Measurements from ENCODE around the gene GCH1. TPM values are rescaled to one million over a fixed set of nuclear protein-coding genes. Genes with fewer than 3 reads are reported as not detected.

The GCH1 gene
- total RNA-seq, result 10 to 100 TPM in 4 of 8 experiments, 1 to 10 TPM in 4; 1.9 to 28.8 (median 8.8) TPM

GRCh38 chr14:54902521-54903420 is at the start of gene GCH1:
GCH1 (minus strand) TSS chr14:54902826; CDS start chr14:54902663, 163 bp downstream.
- 0 to 40% (median 2%) methylated on average over 1 to 17 of the region's 83 CpGs; no CpG with 5 or more reads in 5 of the 10 experiments for WGBS, 10 experiments
- Histone ChIP-seq H3K27ac (no peak within 1 kb of the TSS), H3K4me3 (peak within 1 kb of the TSS; percentile 53 to 94 (median 71)), H3K4me1 (replicated peaks in 1 of 2) (peaks cover 3 to 4% of the 10 kb centered on the region in 2 donors)
- in situ Hi-C loops (cut with MboI; ENCODE audit: low pct_unique_long_range_greater_than_20kb in 2 of 9, low sequenced_read_pairs in 9 of 9, unreplicated experiment in 9 of 9), result no loop called here
- ATAC-seq (replicated peaks in 6 of 8), result peak; percentile 86 to 96 (median 94)

GRCh38 chr14:54947230-54947629 is 44.6 kb upstream of the GCH1 start:
- in situ Hi-C loops (cut with MboI; ENCODE audit: low pct_unique_long_range_greater_than_20kb in 2 of 9, low sequenced_read_pairs in 9 of 9, unreplicated experiment in 9 of 9), result no loop called here

GRCh38 chr14:54946500-54946899 is 43.9 kb upstream of the GCH1 start:
- in situ Hi-C loops (cut with MboI; ENCODE audit: low pct_unique_long_range_greater_than_20kb in 2 of 9, low sequenced_read_pairs in 9 of 9, unreplicated experiment in 9 of 9), result no loop called here
- Histone ChIP-seq H3K27ac (no peak overlapping the region), H3K4me3 (no peak overlapping the region), H3K4me1 (replicated peaks in 1 of 2) (no peaks in the 10 kb centered on the region)
- WGBS, 10 experiments, result 67 to 100% (median 93%) methylated on average over 1 to 4 of the region's 4 CpGs; no CpG with 5 or more reads in 5 of the 10 experiments
- no peak for ATAC-seq (replicated peaks in 6 of 8)

More at GRCh38 chr14:54947230-54947629, 44.6 kb upstream of the GCH1 start:
- 92 to 100% (median 100%) methylated on average over 1 to 3 of the region's 3 CpGs; no CpG with 5 or more reads in 2 of the 10 experiments for WGBS, 10 experiments
- Histone ChIP-seq H3K27ac (no peak overlapping the region), H3K4me1 (replicated peaks in 1 of 2) (no peaks in the 10 kb centered on the region), H3K4me3 (no peak overlapping the region)
- no peak for ATAC-seq (replicated peaks in 6 of 8)

- in situ Hi-C loops (cut with MboI; ENCODE audit: low pct_unique_long_range_greater_than_20kb in 2 of 9, low sequenced_read_pairs in 9 of 9, unreplicated experiment in 9 of 9), result no loop called here
- H3K27ac ChIP-seq, result no peak overlapping the region
- WGBS, 10 experiments, result 29 to 100% (median 73%) methylated on average over 1 to 8 of the region's 9 CpGs
- H3K4me1 ChIP-seq (replicated peaks in 1 of 2), result no peaks in the 10 kb centered on the region
- no peak overlapping the region for H3K4me3 ChIP-seq
- no peak for ATAC-seq (replicated peaks in 6 of 8)
Observed at GRCh38 chr14:54944737-54945391, 42.2 kb upstream of the GCH1 start.

GRCh38 chr14:54942913-54943312 is 40.3 kb upstream of the GCH1 start:
- in situ Hi-C loops (cut with MboI; ENCODE audit: low pct_unique_long_range_greater_than_20kb in 2 of 9, low sequenced_read_pairs in 9 of 9, unreplicated experiment in 9 of 9), result no loop called here
- WGBS, 10 experiments, result 83 to 100% (median 97%) methylated on average over 2 to 4 of the region's 4 CpGs; no CpG with 5 or more reads in 1 of the 10 experiments

GRCh38 chr14:54936816-54937215 is 34.2 kb upstream of the GCH1 start:
- in situ Hi-C loops (cut with MboI; ENCODE audit: low pct_unique_long_range_greater_than_20kb in 2 of 9, low sequenced_read_pairs in 9 of 9, unreplicated experiment in 9 of 9), result no loop called here
- Histone ChIP-seq H3K27ac (no peak overlapping the region), H3K4me3 (no peak overlapping the region), H3K4me1 (replicated peaks in 1 of 2) (no peaks in the 10 kb centered on the region)
- WGBS, 10 experiments, result 71 to 100% (median 94%) methylated on average over 1 of the region's 1 CpG; no CpG with 5 or more reads in 2 of the 10 experiments
- ATAC-seq (replicated peaks in 6 of 8), result no peak

More at GRCh38 chr14:54942913-54943312, 40.3 kb upstream of the GCH1 start:
- Histone ChIP-seq H3K4me3 (no peak overlapping the region), H3K4me1 (replicated peaks in 1 of 2) (no peaks in the 10 kb centered on the region), H3K27ac (no peak overlapping the region)
- no peak for ATAC-seq (replicated peaks in 6 of 8)

- H3K27ac ChIP-seq, result no peak overlapping the region
- in situ Hi-C loops (cut with MboI; ENCODE audit: low pct_unique_long_range_greater_than_20kb in 2 of 9, low sequenced_read_pairs in 9 of 9, unreplicated experiment in 9 of 9), result no loop called here
- ATAC-seq (replicated peaks in 6 of 8), result peak in 2 of 8 experiments; percentile 52 to 80
- WGBS, 10 experiments, result 50 to 100% (median 94%) methylated on average over 1 to 5 of the region's 5 CpGs; no CpG with 5 or more reads in 2 of the 10 experiments
- H3K4me3 ChIP-seq, result no peak overlapping the region
- no peaks in the 10 kb centered on the region for H3K4me1 ChIP-seq (replicated peaks in 1 of 2)
Observed at GRCh38 chr14:54935958-54936357, 33.3 kb upstream of the GCH1 start.

GRCh38 chr14:54935100-54935499 is 32.5 kb upstream of the GCH1 start:
- no peak for ATAC-seq (replicated peaks in 6 of 8)
- 42 to 100% (median 50%) methylated on average over 1 to 2 of the region's 2 CpGs; no CpG with 5 or more reads in 1 of the 10 experiments for WGBS, 10 experiments
- H3K4me1 ChIP-seq (replicated peaks in 1 of 2), result no peaks in the 10 kb centered on the region
- no peak overlapping the region for H3K4me3 ChIP-seq
- H3K27ac ChIP-seq, result no peak overlapping the region
- in situ Hi-C loops (cut with MboI; ENCODE audit: low pct_unique_long_range_greater_than_20kb in 2 of 9, low sequenced_read_pairs in 9 of 9, unreplicated experiment in 9 of 9), result no loop called here

- Histone ChIP-seq H3K27ac (no peak overlapping the region), H3K4me3 (no peak overlapping the region), H3K4me1 (replicated peaks in 1 of 2) (no peaks in the 10 kb centered on the region)
- no peak for ATAC-seq (replicated peaks in 6 of 8)
- 50 to 100% (median 87%) methylated on average over 1 of the region's 1 CpG; no CpG with 5 or more reads in 2 of the 10 experiments for WGBS, 10 experiments
- in situ Hi-C loops (cut with MboI; ENCODE audit: low pct_unique_long_range_greater_than_20kb in 2 of 9, low sequenced_read_pairs in 9 of 9, unreplicated experiment in 9 of 9), result no loop called here
Observed at GRCh38 chr14:54933006-54933405, 30.4 kb upstream of the GCH1 start.

GRCh38 chr14:54931598-54932340 is 29.1 kb upstream of the GCH1 start:
- in situ Hi-C loops (cut with MboI; ENCODE audit: low pct_unique_long_range_greater_than_20kb in 2 of 9, low sequenced_read_pairs in 9 of 9, unreplicated experiment in 9 of 9), result no loop called here
- H3K27ac ChIP-seq, result no peak overlapping the region
- H3K4me3 ChIP-seq, result no peak overlapping the region
- no peaks in the 10 kb centered on the region for H3K4me1 ChIP-seq (replicated peaks in 1 of 2)
- 66 to 100% (median 100%) methylated on average over 1 to 3 of the region's 3 CpGs; no CpG with 5 or more reads in 2 of the 10 experiments for WGBS, 10 experiments
- ATAC-seq (replicated peaks in 6 of 8), result no peak

GRCh38 chr14:54931101-54931500 is 28.5 kb upstream of the GCH1 start:
- WGBS, 10 experiments, result 67 to 100% (median 92%) methylated on average over 1 of the region's 1 CpG; no CpG with 5 or more reads in 1 of the 10 experiments
- no peak overlapping the region for H3K27ac ChIP-seq
- no peaks in the 10 kb centered on the region for H3K4me1 ChIP-seq (replicated peaks in 1 of 2)
- no peak for ATAC-seq (replicated peaks in 6 of 8)
- in situ Hi-C loops (cut with MboI; ENCODE audit: low pct_unique_long_range_greater_than_20kb in 2 of 9, low sequenced_read_pairs in 9 of 9, unreplicated experiment in 9 of 9), result no loop called here
- H3K4me3 ChIP-seq, result no peak overlapping the region

GRCh38 chr14:54929556-54929955 is 26.9 kb upstream of the GCH1 start:
- H3K4me3 ChIP-seq, result no peak overlapping the region
- no peak for ATAC-seq (replicated peaks in 6 of 8)
- no peaks in the 10 kb centered on the region for H3K4me1 ChIP-seq (replicated peaks in 1 of 2)
- in situ Hi-C loops (cut with MboI; ENCODE audit: low pct_unique_long_range_greater_than_20kb in 2 of 9, low sequenced_read_pairs in 9 of 9, unreplicated experiment in 9 of 9), result no loop called here
- no peak overlapping the region for H3K27ac ChIP-seq

GRCh38 chr14:54928216-54928615 is 25.6 kb upstream of the GCH1 start:
- H3K4me3 ChIP-seq, result no peak overlapping the region
- in situ Hi-C loops (cut with MboI; ENCODE audit: low pct_unique_long_range_greater_than_20kb in 2 of 9, low sequenced_read_pairs in 9 of 9, unreplicated experiment in 9 of 9), result no loop called here
- H3K27ac ChIP-seq, result no peak overlapping the region
- ATAC-seq (replicated peaks in 6 of 8), result no peak
- no peaks in the 10 kb centered on the region for H3K4me1 ChIP-seq (replicated peaks in 1 of 2)

Measured in motor neuron (in vitro differentiated cells).